GM21526 (cell line): ENCODE results near the gene ACTR5.
A peak's percentile ranks its signal among the peaks of the same experiment; 100 is the strongest.

Source experiments
- ATAC-seq: cut with Tn5 transposase; IDR thresholded peaks from one replicate; pipeline ENCODE4 v1.9.1; 2021; ENCODE audit warnings: moderate library complexity; ENCODE audit not compliant: unreplicated experiment, low FRiP score

The ACTR5 gene

DNA sequence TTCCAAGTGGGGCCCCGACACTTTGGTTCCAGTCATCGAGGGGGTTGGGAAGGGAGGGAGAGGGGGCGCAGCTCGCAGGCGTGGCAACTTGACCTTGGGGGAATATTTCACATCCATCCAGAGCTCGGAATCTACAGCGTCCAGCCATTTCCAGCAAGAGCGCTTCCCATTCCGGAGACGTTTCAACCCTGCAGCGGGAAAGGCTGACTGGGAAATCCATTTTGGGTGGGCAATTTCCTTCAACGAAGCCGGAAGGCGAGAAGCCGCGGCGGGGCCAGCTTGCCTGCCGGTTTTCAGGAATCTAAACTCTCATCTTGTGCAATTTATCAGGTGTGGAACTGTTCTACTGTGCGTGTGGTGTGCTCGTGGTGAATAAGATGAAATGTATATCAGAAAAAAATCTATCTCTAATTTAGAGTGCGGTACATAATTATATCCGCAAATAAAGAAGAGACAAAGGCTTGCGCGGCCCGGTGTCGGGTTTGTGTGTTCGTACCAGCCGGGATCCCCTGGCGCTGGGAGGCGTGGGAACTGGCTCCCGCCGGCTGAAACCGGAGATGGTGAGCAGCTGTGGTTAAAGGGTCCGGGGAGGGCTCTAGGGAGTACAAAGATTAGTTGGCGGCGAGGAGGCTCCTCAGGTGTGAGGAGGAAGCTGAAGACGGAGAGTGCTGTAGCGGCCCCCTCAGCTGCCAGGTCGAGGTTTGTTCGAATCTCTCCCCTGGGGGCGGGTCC, 19.2 kb upstream of the ACTR5 start:
- no peak for ATAC-seq

DNA sequence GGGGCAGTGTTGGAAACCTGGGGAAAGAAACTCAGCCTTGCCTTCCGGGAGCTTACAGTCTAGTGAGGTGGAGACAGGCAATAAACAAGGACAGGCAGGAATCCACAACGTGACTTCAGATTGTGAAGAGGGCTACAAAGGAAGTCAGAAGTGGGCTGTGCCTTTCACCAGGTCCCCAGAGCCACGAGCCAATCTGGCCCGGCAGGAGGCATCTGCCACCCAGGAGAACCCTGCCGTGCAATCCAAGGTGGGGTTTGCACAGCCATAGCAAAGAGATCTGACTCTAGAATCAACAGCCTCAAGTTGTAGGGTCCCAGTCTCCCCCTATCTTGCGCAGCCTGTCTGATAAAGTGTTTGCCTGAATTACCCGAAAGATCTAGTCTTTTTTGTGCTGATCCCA, 18.5 kb upstream of the ACTR5 start:
- ATAC-seq, result no peak

DNA sequence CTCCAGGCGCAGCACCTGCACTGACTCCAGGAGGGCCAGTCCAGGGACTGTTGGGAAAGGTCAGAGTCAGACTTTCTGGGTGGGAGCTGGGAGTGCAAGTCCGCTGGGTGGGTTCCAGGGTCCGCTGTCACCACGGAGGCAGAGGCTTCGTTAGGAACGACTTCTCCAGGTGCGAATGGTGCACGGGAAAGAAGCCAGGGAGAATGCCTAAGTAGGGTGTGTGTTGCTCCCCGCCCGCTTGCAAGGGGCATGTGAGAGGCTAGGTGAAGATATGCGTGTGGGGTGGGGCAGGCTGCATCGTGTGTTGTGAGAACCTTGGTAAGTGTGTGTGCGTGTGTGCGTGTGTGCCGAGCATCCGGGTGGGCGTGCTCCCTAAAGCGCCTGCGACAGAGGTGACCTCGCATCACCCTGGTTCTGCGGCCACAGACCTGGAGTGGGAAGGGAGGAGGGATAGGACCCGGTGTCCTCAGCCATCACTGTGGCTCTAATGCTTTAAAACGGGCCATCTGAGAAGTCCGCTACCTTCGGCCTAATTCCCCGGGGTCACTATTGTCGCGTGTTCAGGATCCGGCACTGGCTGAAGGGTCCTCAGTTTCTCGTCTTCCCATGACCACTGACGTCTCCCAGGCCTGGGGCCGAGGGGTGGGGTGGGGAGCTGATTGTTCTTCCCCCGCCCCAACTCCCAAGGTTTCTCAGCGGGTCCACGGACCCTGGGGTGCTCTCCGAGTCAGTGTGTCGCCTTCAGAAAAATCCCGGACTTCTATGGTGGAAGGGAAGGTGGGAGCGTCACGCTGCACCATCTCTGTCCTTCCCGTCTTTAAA, 17.9 kb upstream of the ACTR5 start:
- ATAC-seq, result no peak

DNA sequence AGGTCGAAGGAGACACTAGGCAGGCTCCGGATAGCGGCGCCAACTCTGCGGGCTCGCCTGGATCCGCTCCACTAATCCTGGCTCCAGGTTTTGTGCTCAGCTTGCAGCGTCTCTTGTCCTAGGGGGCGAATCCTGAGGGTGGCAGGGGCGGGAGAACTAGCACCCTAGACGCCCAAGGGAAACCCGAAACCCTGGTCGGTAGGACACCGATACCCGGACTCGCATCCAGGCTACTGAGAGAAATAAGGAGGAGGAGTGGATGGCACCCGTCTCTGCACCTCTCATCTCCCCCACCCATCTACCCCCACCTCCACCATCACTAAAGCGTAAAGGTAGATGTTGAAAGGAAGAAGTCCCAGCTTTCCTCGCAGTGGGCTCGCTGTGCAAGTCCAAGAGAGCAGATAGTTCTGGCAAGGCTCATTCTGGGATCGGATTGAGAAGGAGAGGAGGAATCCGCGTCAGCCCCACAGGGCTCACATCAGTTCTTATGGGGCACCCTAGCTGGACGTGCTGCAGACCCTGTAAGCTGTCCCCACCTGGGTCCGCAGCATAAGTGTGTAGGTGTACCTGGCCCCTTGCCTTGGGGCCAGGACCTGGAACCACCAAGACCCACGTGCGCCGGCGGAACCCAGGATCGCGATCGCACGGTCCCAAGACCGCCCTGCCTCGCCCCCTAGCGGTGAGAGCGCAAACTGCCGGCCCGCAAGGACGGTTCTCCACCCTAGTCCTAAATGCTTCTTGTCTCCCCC, 17.1 kb upstream of the ACTR5 start:
- ATAC-seq, result peak; percentile 46

DNA sequence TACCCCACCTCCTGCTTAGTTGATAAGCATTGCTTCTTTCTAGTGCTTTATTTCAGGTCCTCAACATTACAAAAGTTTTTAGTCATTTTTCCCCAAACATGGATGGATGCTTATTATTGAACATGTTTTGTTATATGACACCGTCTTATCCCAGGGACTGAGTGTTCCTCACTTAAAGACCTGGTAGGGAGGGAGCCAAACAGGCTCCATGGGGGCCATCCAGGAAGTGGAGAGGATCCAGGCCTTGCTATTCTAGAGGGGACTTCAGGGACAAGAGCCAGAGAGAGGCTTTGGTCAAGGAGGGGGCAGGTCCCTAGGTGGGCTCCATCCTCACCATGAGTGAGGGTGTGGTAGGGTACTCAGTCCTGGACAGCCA, 16.5 kb upstream of the ACTR5 start:
- ATAC-seq, result no peak

DNA sequence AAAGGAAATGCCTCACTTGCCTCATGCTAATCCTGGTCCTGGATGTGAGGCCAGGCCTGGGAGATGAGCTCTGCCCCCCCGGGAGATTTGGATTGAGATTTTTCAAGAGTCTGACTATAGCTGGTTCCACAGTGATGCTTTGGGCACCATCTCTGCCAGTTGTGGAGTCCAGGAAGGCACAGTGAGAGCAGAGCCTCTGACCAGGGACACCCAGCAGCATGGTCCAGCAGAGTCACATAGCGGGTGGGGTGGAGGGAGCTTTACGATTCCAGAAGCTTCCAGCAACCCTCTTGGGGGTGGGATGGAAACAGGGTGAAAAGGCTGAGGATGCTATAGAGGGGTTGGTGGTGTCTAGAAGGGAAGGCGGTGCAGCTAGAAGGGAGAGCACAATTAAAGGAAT, 15.3 kb upstream of the ACTR5 start:
- no peak for ATAC-seq

DNA sequence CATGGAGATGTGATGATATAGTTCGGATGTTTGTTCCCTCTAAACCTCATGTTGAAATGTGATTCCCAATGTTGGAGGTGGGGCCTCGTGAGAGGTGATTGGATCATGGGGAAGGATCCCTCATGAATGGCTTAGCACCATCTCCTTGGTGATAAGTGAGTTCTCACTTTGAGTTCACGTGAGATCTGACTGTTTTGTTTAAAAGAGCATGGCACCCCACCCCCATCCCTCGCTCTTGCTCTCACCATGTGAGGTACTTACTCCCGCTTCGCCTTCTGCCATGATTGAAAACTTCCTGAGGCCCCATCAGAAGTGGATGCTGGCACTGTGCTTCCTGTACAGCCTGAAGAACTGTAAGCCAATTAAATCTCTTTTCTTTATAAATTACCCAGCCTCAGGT, 13.1 kb upstream of the ACTR5 start:
- ATAC-seq, result no peak

DNA sequence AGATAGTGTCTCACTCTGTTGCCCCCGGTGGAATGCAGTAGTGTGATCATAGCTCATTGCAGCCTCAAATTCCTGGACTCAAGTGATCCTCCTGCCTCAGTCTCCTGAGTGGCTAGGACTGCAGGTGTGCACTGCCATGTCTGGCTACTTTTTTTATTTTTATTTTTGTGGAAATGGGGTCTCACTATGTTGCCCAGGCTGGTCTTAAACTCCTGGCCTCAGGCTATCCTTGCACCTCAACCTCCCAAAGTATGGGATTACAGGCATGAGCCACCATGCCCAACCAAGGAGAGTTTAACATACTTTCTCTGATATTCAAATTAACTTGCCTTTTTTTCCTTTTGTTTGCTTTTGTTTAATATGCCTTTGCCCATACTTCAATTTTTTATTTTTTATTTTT, 10.4 kb upstream of the ACTR5 start:
- no peak for ATAC-seq

DNA sequence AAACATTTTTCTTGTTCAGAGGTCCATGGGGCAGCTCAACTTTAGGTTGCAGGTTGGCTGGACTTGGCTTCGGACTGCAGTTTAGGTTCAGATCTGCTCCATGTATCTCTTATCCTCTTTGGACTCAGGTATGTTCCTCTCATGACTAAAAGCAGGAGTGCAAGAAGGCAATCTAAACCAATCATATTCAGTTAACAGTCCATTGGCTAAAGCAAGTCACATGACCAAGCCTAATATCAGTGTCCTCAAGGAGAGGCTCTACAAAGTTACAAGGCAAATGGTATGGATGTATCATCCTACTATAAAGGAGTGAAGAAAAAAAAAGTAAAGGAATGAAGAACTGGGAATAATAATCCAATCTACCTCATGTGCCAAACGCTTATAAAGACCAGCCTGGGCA, 2.5 kb upstream of the ACTR5 start:
- no peak for ATAC-seq

DNA sequence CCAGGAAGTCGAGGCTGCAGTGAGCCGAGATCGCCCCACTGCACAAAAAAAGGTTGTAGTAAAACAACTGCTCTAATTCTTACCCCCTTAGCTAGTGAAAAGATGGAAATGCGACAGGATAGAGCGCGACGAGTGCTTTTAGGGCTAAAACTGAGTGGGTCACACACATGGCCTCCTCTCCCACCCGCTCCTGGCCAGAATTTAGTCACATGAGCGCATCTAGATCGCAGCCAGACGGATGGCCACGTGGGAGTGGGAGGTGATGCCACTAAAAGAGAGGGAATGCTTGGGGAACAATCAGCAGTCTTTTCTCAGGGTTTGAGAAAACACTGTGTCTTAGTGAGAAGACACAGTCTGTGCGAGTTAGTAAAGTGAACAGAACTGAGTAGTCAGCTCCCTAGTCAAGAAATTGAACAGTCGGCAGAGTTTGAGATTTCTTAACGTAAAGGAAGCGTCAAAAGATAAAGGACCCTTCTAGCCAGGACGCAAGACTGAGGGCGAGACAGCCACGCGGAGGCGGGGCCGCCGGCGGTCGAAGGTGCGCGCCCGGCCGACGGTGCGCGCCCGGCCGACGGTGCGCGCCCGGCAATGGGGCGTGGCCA, 664 bp upstream of the ACTR5 start:
- peak; percentile 1 for ATAC-seq

DNA sequence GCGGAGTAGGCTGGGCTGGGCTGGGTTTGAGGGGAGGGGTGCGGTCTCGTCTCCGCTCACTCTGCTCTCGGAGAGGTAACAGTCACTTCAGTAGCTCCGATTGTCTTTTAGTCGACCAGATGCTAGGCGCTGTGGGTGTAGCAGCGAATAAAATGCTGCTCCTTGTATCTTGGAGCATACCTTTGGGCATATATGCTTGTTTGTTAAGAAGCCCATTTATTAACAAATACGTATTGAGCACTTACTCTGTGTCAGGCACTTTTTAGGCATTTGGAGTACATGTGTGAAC, 545 bp downstream of the ACTR5 start:
- ATAC-seq, result peak; percentile 29

DNA sequence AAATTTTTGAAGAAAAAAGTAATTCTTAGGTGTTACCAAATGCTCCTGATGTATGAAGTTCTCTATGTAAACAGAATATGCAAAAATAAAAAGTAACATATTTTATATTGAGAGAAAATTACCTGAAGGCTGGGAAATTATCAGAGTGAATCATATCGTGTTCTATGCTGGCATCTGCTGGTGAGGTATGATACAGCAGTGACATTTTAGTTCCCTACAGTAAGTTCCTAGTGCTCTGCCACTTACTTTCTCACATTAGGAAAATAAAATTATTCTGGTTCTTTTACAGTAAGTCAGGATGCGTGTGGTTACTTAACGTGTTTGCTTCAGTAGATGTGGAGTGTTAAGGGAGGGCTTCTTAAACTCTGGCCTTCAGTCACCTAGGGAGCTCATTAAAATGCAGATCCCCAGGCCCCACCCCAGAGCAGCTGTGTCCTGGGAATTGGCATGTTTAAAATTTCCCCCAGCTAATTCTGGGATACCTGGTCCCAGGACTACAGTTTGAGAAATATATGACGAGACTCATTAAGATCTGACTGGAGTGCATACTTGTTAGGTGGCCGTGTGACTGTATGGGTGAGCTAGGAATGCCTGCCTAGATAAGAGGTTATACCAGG, 3.2 kb downstream of the ACTR5 start:
- no peak for ATAC-seq

DNA sequence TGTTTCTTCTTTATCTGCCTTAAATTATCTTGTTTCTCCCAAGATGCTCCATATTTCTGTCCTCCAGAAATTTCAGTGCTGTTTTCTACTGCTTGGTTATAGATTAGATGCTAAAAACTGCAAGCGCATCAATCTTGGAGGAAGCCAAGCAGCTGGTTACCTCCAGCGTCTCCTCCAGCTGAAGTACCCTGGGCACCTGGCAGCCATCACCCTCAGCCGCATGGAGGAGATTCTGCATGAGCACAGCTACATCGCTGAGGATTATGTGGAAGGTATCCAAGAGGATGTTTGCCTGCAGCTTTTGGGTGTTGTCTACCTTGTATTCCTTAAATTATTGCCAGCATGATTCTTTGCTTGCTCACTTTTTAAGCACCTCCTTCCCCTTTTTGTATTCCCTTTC, 3.8 kb downstream of the ACTR5 start:
- ATAC-seq, result no peak

DNA sequence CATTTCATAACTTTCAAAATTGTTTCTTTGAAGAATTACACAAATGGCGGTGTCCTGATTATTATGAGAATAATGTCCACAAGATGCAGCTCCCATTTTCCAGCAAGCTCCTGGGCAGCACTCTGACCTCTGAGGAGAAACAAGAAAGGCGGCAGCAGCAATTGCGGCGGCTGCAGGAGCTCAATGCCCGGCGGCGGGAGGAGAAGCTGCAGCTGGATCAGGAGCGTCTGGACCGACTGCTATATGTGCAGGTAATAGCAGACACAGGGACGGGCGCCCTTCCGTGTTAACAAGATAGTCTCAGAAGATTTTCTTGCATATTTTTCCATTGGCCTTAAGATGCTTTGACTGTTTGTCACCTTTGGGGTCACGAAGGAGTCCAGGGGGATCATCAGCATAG, 6.7 kb downstream of the ACTR5 start:
- no peak for ATAC-seq

DNA sequence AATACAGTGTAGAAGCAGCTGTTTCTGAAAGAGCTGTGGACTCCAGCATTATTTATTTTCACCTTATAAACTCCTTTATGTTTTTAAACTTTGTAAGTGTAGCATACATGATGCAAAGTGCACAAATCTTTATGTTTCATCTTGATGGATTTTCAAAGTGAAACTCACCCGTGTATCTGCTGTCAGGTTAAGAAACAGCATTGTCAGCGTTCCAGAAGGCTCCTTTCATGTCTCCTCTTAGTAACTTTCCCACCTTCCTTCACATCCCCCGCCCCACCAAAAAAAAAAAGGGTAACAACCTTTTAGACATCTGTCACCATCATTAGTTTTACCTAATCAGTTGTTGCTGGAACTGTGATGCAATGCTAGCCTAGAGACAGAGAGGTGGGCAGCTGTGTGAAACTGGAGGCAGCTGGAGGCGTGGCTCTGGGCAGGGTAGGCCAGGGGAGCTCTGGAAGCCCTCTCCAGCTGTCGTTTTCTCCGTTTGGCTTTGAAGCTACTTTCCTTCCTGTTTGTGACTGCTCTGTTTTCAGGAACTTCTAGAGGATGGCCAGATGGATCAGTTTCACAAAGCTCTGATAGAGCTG, 7.2 kb downstream of the ACTR5 start:
- no peak for ATAC-seq

DNA sequence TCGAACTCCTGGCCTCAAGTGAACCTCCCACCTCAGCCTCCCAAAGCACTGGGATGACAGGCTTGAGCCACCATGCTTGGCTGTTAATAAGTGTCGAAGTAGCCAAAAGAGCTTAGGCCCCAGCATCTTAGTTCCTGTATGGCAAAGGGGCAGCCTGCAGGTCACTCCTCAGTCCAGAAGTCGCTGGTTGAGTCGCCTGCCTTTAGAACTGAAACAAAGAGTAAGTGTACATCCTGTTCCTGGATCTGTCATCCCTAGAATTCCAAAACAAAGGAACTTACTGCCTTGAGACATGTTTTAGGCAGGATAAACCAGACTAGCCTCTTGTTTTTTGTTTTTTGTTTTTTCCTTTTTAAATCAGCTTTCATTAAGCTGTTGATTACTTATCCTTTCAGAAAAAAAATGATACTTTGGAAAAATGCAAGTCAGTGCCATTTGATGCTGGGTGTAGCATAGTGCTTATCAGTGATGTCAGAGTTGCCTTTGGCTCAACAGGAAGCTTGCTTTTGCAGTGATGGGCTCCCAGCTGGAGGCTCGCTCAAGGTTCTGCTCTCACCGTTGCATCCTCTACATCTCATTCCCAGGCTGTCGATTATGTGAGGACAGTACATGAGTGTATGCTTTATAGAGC, 9.0 kb downstream of the ACTR5 start:
- no peak for ATAC-seq

DNA sequence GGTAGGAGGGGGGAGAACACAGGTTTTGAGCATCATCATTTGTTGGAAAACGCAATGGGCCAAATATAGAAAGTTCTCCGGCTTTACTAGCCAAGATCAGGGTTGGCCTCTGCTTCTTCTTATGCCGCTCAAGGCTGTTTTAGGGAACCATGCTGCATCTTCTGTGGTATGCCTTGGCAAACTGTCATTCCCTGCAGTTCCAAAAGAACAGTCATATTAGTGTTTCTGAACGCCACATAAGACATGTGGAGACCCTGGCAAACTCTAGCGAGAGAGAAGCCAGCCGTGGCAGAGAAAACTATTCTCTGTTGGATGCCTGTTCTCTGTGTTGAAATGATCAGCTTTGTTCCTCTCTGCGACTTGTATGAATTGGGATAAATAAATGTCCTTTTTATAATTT, 10.8 kb downstream of the ACTR5 start:
- no peak for ATAC-seq

DNA sequence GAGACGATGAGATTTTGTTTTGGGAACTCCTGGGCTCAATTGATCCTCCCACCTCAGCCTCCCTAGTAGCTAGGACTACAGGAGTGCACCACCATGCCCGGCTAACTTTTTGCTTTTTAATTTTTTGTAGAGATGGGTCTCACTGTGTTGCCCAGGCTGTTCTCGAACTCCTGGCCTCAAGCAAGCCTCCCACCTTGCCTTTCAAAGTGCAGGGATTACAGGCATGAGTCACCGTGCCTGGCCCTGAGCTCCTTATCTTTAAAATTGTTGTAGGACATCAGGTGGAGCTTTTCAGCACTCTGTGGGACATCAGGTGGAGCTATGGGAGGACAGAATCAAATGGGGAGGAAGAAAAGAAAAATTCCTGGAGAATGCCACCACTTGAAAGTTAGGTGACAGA, 12.7 kb downstream of the ACTR5 start:
- no peak for ATAC-seq

DNA sequence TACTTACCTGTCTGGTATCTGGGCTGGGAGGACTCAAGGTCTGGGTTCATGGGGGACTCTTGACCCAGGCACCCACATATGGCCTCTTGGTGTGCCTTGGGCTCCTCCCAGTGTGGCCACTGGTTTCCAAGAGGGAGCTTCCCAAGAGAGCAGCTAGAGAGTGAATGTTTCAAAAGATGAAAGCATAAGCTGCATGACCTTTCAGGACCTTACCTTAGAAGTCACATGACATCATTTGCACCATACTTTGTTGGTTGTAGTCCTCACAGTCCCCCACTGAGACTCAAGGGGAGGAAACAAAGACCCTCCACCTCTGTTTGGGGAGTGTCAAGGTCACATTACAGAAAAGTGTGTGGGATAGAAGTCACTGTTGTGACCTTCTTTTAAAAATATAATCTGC, 13.9 kb downstream of the ACTR5 start:
- ATAC-seq, result no peak

DNA sequence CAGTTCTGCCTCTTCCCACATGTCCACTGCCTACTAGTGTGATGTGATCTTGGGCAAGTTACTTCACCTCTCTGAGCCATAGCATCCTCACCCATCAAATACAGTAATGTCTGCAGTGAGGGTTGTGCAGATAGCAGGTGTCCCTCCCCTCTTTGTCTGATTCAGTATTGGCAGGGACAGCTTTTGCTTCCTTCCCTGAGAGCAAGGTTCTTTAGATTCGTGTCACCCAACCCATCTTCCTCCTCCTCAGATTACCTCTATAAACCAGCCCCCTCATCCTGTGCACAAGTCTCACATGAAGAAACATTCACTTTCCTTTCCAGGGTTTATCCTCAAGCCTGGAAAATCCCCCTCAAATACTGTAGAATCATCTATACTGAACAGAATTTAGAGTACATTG, 15.4 kb downstream of the ACTR5 start:
- no peak for ATAC-seq
